Neural cell (in vitro differentiated cells): Measurements from ENCODE around the gene RAD51B.

Experiments
- CTCF ChIP-seq: fragments of 450-650 bp; IDR thresholded peaks from 2 replicates; pipeline ENCODE4 v1.5.1; 2014; ENCODE audit warnings: antibody characterized with exemption, mild to moderate bottlenecking, moderate library complexity; ENCODE audit not compliant: poor library complexity, severe bottlenecking
- EZH2 ChIP-seq: fragments of 200-600, 300-800 bp; shearing (Covaris generic), sonication (generic); IDR thresholded peaks from 2 replicates; pipeline ENCODE4 v1.6.1; 2014; ENCODE audit warnings: antibody characterized with exemption, low read length, borderline replicate concordance, mild to moderate bottlenecking; ENCODE audit not compliant: insufficient read depth, poor library complexity, severe bottlenecking
- REST ChIP-seq: IDR thresholded peaks from 2 replicates; pipeline ENCODE4 v1.6.1; 2012; ENCODE audit warnings: borderline replicate concordance

GRCh38 chr14:68016255-68016914 is 196.8 kb downstream of the RAD51B start:
- TF ChIP-seq CTCF (no peak), EZH2 (no peak), REST (no peak)
